NCI-H345 (cell line): ENCODE results near the gene LAMTOR4.
"Not testable (repeated sequence)": the region's sequence is repeated elsewhere in the genome, so short reads cannot be mapped to it uniquely, and the experiment has no call there.

Experiments used
- DNase-seq: peaks from one replicate; lab custom pipeline; 2025; lab: John Stamatoyannopoulos, UW

The LAMTOR4 gene

GRCh38 chr7:100122568-100122967 is 26.1 kb upstream of the LAMTOR4 start:
- DNase-seq = no peak

- no peak for DNase-seq
Measured at GRCh38 chr7:100124301-100125230, 24.2 kb upstream of the LAMTOR4 start.

DNA sequence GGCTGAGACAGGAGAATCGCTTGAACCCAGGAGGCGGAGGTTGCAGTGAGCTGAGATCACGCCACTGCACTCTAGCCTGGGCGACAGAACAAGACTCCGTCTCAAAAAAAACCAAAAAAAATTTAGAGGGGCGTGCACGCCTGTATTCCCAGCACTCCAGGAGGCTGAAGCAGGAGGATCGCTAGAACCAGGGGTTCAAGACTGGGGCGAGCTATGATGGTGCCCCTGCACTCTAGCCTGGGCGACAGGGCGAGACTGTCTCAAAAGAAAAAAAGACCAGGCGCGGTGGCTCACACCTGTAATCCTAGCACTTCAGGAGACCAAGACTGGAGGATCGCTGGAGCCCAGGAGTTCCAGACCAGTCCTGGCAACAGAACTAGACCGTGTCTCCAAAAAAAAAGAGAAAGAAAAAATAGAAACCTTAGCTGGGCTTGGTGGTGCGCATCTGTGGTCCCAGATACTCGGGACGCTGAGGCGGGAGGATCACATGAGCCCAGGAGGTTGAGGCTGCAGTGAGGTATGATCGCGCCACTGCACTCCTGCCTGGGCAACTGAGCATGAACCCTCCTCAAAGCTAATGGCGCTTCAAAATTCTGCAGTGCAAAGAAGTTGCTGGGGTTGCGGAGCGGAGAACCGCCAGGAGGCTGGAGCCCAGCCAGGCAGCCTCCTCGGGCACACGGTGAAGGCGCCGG is 22.3 kb upstream of the LAMTOR4 start:
- DNase-seq = no peak

GRCh38 chr7:100126931-100127865 is 21.5 kb upstream of the LAMTOR4 start, which contains the start of gene MBLAC1:
TSS of gene MBLAC1 (plus strand) at chr7:100126967. CDS start at chr7:100127396, 429 bp downstream.
- DNase-seq = peak; percentile 89

DNA sequence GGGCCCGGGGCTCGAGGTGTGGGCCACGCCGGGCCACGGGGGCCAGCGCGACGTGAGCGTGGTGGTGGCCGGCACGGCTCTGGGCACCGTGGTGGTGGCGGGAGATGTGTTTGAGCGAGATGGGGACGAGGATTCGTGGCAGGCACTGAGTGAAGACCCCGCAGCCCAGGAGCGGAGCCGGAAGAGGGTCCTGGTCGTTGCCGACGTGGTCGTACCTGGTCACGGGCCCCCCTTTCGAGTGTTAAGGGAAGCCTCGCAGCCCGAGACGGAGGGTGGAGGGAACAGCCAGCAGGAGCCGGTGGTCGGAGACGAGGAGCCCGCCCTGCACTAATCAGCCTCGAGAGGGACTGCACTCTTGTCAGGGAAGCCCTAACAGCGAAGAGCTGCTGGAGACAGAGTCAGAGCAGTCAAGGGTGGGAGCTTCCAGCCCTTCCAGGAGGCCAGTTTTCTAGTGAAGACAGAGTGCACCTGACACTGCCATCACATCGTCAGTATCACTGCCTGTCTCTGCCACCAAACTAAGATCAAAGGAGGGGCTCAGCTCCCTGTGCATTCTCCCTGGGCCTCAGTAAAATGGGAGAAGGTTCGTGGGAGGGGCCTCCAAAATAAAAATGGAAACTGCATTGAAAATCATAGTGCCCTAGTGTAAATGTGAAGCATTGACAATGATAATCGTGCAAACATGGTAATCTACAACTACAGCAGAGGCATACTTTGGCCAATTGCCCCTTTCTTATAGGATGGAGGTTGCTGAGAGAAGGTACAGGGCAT is 20.7 kb upstream of the LAMTOR4 start:
- DNase-seq = no peak

DNA sequence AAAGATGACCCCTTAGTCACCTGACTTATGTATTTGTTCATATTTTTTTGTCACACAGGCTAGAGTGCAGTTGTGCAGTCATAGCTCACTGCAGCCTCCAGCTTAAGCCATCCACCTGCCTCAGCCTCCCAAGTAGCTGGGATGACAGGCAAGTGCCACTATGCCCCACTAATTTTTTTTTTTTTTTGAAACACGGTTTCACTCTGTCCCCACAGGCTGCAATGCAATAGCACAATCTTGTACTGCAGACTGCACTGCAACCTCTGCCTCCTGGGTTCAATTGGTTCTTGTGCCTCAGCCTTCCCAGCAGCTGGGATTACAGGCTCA is 20.1 kb upstream of the LAMTOR4 start:
- no peak for DNase-seq

- DNase-seq = not testable (repeated sequence)
Measured at GRCh38 chr7:100130220-100130607, 18.5 kb upstream of the LAMTOR4 start.

DNA sequence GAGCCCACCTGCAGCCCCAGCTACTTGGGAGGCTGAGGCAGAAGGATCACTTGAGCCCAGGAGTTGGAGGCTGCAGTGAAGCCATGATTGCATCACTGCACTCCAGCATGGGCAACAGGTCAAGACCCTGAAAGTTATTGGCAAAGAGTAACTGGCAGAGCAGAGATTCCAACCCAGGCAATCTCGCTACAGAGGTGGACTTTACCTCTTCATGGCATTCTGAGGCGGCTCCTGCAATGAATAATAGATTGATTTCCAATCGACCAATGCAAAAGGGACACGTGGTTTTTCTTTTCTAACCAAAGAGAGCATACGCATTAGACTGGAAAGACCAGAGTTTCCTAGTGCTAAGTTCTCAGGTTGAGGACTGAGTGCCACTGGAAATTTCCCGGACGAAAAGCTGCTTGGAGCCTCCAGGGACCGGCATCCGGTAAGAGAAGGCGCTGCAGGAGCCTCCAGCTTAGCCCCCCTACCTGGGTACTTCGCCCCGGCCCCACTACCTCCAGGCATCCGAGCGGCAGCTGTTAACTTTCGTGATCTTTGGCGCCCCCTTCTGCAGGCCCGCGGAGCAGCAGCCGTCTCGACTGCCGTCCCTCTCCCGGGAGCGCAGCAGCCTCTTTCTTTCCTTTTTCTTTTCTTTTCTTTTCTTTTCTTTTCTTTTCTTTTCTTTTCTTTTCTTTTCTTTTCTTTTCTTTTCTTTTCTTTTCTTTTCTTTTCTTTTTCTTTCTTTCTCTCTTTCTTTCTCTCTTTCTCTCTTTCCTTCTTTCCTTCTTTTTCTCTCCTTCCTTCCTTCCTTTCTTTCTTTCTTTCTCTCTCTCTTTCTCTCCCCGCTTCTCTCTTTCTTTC is 17.9 kb upstream of the LAMTOR4 start:
- peak; percentile 77 for DNase-seq

DNA sequence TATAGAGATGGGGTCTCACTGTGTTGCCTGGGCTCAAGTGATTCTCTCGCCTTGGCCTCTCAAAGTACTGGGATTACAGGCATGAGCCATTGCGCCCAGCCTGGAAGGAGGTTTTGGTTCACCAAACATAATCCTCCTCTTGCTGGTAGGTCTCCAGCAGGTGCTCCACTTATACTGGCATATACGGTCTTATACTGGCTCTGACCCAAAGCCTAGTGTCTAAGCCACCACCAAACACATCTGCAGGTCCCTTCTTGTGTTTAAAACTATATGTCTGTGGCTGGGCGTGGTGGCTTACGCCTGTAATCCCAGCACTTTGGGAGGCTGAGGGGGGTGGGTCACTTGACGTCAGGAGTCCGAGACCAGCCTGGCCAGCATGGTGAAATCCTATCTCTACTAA is 16.6 kb upstream of the LAMTOR4 start:
- DNase-seq = no peak

DNA sequence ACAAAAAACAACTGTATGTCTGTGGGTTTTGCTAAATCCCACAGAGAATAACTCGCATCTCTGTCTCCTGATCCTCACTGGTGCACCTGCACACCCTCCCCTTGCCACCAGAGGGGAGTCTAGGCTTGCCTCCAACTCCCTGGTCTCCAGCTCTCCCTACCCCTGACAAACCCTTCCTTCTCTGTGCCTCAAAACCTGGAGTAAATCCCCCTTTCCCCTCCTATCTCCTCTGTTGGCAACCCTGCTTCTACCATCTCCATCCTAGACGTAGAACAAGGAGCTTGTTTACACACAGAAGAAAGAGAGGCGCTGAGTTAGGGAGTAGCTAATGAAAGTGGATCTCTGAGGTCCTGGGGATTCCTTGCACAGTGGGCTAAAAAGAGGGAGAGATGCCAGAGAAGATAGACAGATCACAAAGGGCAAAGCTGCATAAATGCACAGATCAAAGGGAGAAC is 16.0 kb upstream of the LAMTOR4 start:
- DNase-seq = peak; percentile 66

DNA sequence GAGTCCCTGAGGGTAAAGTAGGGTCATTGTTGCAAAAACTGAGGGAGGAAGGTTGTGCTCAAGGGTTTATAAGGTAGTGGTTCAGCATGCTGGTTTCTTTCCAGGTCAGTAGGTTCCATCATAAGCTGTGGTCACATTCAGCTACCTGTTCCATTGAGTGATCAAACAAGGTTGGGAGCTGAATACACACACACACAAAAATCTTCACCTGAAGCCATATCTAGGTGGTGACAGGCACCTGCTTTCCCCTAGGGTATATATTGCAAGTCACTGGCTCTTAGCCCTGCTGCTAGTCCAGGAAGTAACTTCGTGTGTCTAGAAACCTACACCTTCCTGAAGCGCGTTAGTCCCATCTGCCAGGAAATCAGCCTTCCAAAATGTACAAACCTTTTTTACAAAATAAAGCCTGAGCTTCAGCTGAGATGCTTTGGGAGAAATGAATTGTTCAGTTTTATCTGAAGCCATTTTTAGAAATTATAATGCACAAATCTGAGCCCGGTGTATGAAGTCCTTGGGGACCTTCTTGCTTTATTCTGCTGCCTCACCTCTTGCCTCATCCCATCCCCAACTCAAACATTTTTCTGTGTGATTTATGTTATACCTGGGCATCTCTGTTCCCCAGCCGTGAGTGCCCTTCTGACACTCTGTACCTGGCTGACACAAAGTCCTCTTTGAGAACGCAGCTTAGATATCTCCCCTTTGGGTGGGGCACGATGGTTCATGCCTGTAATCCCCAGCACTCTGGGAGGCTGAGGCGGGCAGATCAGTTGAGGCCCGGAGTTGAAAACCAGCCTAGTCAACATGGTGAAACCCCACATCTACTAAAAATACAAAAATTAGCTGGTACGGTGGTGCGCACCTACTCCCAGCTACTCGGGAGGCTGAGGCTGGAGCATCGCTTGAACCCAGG is 10.6 kb upstream of the LAMTOR4 start:
- no peak for DNase-seq

GRCh38 chr7:100141555-100141949 is 7.2 kb upstream of the LAMTOR4 start:
- no peak for DNase-seq

GRCh38 chr7:100142461-100142860 is 6.3 kb upstream of the LAMTOR4 start:
- no peak for DNase-seq

DNA sequence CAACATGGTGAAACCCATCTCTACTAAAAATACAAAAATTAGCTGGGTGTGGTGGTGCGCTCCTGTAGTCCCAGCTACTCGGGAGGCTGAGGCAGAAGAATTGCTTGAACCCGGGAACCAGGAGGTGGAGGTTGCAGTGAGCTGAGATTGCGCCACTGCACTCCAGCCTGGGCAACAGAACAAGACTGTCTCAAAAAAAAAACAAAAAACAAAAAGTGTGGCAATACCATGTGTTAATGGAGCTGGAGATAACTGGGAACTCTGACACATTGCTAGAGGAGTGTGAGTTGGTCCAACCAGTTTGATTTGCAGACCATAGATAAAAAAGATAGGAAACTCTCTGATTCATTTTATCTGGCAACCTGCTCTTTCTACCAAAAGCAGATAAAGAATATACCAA is 2.4 kb upstream of the LAMTOR4 start:
- DNase-seq = not testable (repeated sequence)

- no peak for DNase-seq
Measured at GRCh38 chr7:100147278-100147677, 1.4 kb upstream of the LAMTOR4 start.

DNA sequence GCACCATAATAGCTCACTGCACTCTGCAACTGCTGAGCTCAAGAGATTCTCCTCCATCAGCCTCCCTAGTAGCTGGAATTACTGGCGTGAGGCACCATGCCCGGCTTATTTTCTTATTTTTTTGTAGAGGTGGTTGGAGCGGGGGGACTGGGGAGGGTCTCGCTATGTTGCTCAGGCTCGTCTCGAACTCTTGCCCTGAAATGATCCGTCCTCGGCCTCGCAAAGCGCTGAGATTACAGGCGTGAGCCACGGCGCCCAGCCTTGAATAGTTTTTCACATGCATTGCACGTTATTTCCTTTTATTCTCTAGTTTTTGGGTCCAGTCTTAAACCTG is 526 bp upstream of the LAMTOR4 start:
- no peak for DNase-seq

DNA sequence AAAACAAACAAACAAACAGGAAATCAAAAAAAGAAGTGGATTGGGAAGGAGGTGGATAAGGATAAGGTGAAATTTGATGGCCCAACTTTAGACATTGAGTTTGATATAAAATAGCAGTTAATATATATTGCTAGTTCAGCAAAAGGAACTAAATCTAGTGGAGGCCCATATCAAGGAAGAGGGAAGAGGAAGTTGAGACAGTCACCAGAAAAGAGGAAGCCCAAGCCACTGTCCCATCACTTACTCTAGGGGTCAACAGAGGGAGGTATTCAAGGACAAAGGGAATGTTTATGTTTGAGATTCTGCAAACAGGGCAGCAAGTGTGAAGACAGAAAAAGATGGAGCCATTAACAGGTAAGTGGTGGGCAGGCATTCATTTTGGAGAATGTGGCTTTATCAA is 3.7 kb downstream of the LAMTOR4 start:
- no peak for DNase-seq

DNA sequence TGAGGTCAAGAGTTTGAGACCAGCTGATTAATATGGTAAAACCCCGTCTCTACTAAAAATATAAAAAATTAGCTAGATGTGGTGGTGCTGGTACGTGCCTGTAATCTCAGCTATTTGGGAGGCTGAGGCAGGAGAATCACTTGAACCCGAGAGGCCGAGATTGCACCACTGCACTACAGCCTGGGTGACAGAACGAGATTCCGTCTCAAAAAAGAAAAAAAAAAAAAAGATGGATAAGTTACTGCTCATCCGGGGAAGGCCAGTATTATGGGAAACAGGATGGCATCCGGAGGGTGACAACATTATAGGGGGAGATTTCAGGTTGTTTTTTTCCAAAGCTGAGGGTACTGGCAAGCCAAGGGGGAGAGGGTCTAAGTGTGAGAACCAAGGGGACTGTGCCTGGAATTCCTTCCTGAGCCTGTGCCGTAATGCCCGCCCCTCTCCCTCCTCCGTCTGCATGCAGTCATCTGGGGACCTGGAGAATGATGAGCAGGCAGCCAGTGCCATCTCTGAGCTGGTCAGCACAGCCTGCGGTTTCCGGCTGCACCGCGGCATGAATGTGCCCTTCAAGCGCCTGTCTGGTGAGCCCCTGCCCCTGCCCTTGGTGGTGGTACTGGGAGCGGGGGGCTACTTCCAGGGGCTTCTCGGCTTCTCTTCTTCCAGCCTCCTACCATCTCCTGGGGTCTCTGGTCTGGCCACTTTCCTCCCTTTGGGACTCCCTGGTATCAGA is 4.4 kb downstream of the LAMTOR4 start:
- no peak for DNase-seq
